BE2C (cell line): Measurements from ENCODE around the gene NUP214.
"Not testable (repeated sequence)": the region's sequence is repeated elsewhere in the genome, so short reads cannot be mapped to it uniquely, and the experiment has no call there.

ENCODE experiments used
- DNase-seq: peaks from one replicate; pipeline ENCODE4 v3.0.0-alpha.2; 2020
- H3K27me3 ChIP-seq: fragments of 250-450 bp; sonication (Bioruptor Pico); 2 replicates; pipeline ENCODE4 v1.5.1; 2020; ENCODE audit warnings: mild to moderate bottlenecking
- H3K36me3 ChIP-seq: fragments of 250-450 bp; sonication (Bioruptor Pico); 2 replicates; pipeline ENCODE4 v1.5.1; 2020; ENCODE audit warnings: mild to moderate bottlenecking
- H3K4me1 ChIP-seq: fragments of 250-450 bp; sonication (Bioruptor Pico); 2 replicates; pipeline ENCODE4 v1.5.1; 2020
- H3K4me3 ChIP-seq: 2 replicates; pipeline ENCODE4 v1.5.1; 2011; ENCODE audit warnings: low read depth, low read length
- H3K9me3 ChIP-seq: fragments of 250-450 bp; sonication (Bioruptor Pico); 2 replicates; pipeline ENCODE4 v1.5.1; 2020
- CTCF ChIP-seq: IDR thresholded peaks from 2 replicates; pipeline ENCODE4 v1.5.1; 2012; ENCODE audit warnings: mild to moderate bottlenecking, low read depth, low read length

The NUP214 gene

GRCh38 chr9:131204285-131204684 lies 78.9 kb downstream of the NUP214 start:
- Histone ChIP-seq H3K9me3 (no peaks in the 10 kb centered on the region), H3K4me1 (no peaks in the 10 kb centered on the region), H3K36me3 (peaks cover 24% of the 10 kb centered on the region), H3K4me3 (no peak overlapping the region), H3K27me3 (no peaks in the 10 kb centered on the region)
- DNase-seq, result no peak
- no peak for TF ChIP-seq CTCF

GRCh38 chr9:131206495-131206894 lies 81.1 kb downstream of the NUP214 start:
- no peak for TF ChIP-seq CTCF
- Histone ChIP-seq H3K4me1 (no peaks in the 10 kb centered on the region), H3K36me3 (peaks cover 15% of the 10 kb centered on the region)

GRCh38 chr9:131211920-131212319 lies 86.5 kb downstream of the NUP214 start:
- H3K27me3 ChIP-seq, H3K4me1 ChIP-seq, H3K9me3 ChIP-seq, H3K36me3 ChIP-seq, DNase-seq, H3K4me3 ChIP-seq: not testable (repeated sequence)

More at GRCh38 chr9:131206495-131206894, 81.1 kb downstream of the NUP214 start:
- H3K9me3 ChIP-seq, result no peaks in the 10 kb centered on the region
- no peak for DNase-seq
- H3K27me3 ChIP-seq, result no peaks in the 10 kb centered on the region
- no peak overlapping the region for H3K4me3 ChIP-seq

GRCh38 chr9:131214286-131214856 lies 89.0 kb downstream of the NUP214 start:
- no peaks in the 10 kb centered on the region for H3K9me3 ChIP-seq
- DNase-seq, result no peak
- no peak for TF ChIP-seq CTCF
- no peaks in the 10 kb centered on the region for H3K4me1 ChIP-seq
- H3K4me3 ChIP-seq, result no peak overlapping the region
- peaks cover 6% of the 10 kb centered on the region for H3K36me3 ChIP-seq
- no peaks in the 10 kb centered on the region for H3K27me3 ChIP-seq

GRCh38 chr9:131214876-131215275 lies 89.5 kb downstream of the NUP214 start:
- no peak for TF ChIP-seq CTCF
- Histone ChIP-seq H3K4me3 (no peak overlapping the region), H3K9me3 (no peaks in the 10 kb centered on the region), H3K4me1 (no peaks in the 10 kb centered on the region), H3K27me3 (no peaks in the 10 kb centered on the region), H3K36me3 (peaks cover 6% of the 10 kb centered on the region)
- no peak for DNase-seq

- DNase-seq, result no peak
- H3K36me3 ChIP-seq, result peaks cover 6% of the 10 kb centered on the region
- H3K9me3 ChIP-seq, result no peaks in the 10 kb centered on the region
Measured at GRCh38 chr9:131216806-131217205, 91.4 kb downstream of the NUP214 start.

More at GRCh38 chr9:131216806-131217205, 91.4 kb downstream of the NUP214 start:
- H3K4me1 ChIP-seq, result no peaks in the 10 kb centered on the region
- no peak for TF ChIP-seq CTCF
- no peaks in the 10 kb centered on the region for H3K27me3 ChIP-seq
- no peak overlapping the region for H3K4me3 ChIP-seq
